Right ventricle myocardium inferior (tissue), 1 donor: ENCODE data around the gene SORBS1. TPM values are rescaled to one million over a fixed set of nuclear protein-coding genes. Genes with fewer than 3 reads are reported as not detected.

ENCODE experiments used
- ATAC-seq: fragments of 200-7000 bp; cut with Tn5 transposase; one replicate; pipeline ENCODE4 v1.9.1; 2020; ENCODE audit warnings: mild to moderate bottlenecking, moderate library complexity
- DNase-seq: peaks from one replicate; pipeline ENCODE4 v3.0.0; 2021; ENCODE audit errors: missing footprints
- intact Hi-C: fragments of 100-400 bp; cut with DNase I; formaldehyde crosslinking; loops from one replicate; pipeline ENCODE4 v1.11.0; 2022
- total RNA-seq: library from RNA; stranded (reverse); fragmentation: NEBNext Ultra II Directional; extraction: Animal tissue kit (Norgen Biotek cat#: 25700); gene quantifications from one replicate; pipeline ENCODE4 v1.2.1, GENCODE V29; 2021
- donor health status: DM: no; HTN: yes; CAD: no; lungs with severe emphysema.

The SORBS1 gene
- total RNA-seq, 1 donor from 2014 or later: 666 TPM

- DNase-seq: no peak
- no peak for ATAC-seq
- intact Hi-C loops: loop anchor here (5.0 kb wide), 1 partner anchor 36 kb away; no protein-coding TSS in a partner anchor
These were observed 147.6 kb downstream of the SORBS1 start for GRCh38 chr10:95413588-95413987.

DNA sequence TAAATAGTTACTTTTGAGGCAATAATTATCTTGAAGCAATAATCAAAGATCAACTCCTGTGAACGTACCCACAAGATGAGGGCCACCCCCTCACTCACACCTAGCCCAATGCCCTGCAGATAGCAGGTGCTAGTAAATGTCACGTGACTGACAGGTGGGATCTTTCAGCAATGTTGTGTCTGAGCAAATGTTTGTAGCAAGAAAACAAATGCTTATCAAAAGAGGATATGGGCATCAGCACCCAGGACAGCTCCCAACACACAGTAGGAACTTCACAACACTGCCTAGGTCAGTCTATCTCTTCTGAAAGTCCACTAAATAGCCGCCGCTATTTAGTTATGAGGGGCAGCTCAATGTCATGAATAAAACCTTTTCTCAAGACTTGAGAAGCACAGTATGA lies 149.5 kb downstream of the SORBS1 start:
- DNase-seq: no peak
- intact Hi-C loops: loop anchor here (5.0 kb wide), 1 partner anchor 34 kb away; no protein-coding TSS in a partner anchor
- no peak for ATAC-seq

DNA sequence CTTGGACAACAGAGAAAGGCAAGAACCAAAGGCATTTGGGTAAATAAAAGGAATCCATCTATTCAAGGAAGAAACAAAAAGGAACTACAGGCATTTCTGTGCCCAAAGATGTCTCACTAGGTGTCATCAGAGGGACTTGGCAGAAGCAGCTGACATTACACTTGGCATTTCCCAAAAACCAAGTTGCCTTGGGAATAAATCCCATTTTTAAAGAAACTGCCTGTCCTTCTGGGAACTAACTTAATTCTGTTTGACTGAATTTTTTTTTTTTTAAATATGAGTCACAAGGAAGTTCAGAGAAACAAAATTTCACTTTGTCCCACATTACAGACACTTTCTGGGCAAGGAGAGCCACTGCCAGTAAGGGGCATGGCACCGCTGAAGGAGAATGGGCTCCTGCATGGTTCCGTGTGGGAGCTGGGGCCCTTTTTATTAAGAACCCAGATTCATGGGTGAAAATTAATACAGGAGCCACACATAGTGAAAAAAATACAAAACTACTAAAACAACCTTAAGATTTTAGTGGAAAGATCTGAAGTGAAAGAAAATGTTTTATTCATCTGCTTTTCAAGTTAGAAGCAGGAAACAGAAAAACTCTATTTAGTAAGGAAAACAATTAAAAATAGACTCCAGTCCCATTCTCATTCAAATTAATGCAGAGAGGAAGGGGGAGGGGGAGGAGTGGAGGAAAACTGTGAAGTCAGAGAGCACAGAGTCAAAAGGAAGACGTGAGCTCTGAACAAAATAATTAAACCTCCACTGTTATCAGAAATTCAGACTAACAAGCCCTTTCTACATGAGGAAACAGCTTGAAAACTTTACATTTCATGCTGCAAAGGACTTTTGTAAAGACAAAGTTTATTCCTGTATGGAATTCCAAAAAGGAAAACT lies 151.9 kb downstream of the SORBS1 start:
- no peak for ATAC-seq
- intact Hi-C loops: no loop called here

GRCh38 chr10:95408148-95408960 lies 152.8 kb downstream of the SORBS1 start:
- no peak for DNase-seq
- intact Hi-C loops: no loop called here
- no peak for ATAC-seq

More for the DNA sequence above, 151.9 kb downstream of the SORBS1 start:
- DNase-seq: no peak

DNA sequence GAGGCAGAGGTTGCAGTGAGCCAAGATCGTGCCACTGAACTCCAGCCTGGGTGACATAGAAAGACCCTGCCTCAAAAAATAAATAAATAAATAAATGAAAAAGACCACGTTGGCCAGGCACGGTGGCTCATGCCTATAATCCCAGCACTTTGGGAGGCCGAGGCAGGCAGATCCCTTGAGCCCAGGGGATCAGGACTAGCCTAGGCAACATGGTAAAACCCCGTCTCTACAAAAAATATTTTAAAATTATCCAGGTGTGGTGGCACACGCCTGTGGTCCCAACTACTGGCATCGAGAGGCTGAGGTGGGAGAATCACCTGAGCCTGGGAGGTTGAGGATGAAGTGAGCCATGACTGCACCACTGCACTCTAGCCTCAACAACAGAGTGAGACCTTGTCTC lies 153.6 kb downstream of the SORBS1 start:
- ATAC-seq (no peak), DNase-seq (no peak)
- intact Hi-C loops: no loop called here

- DNase-seq: peak; percentile 81
- intact Hi-C loops: no loop called here
- peak; percentile 77 for ATAC-seq
These were observed 154.4 kb downstream of the SORBS1 start for GRCh38 chr10:95406651-95407280.

DNA sequence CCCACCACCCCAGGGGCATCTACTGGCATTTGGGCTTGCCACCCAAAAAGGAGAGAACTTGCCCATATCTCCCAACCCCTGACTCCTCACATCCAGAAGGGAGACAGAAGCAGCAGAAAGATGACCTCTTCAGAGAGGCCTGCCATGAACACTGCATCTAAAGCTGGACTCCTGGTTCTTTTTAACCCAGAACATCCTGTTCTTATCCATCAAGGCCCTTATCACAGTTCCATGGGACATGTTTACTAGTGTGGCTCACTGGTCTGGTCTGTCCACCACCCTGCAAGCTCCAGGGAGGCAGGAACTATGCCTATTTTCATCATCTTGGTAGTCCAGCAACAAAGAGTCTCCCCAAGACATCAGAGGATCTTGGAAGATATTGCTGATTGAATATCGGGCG lies 155.5 kb downstream of the SORBS1 start:
- ATAC-seq (no peak), DNase-seq (no peak)
- intact Hi-C loops: no loop called here

- no peak for ATAC-seq
- intact Hi-C loops: no loop called here
These were observed 156.3 kb downstream of the SORBS1 start for GRCh38 chr10:95404864-95405263.

DNA sequence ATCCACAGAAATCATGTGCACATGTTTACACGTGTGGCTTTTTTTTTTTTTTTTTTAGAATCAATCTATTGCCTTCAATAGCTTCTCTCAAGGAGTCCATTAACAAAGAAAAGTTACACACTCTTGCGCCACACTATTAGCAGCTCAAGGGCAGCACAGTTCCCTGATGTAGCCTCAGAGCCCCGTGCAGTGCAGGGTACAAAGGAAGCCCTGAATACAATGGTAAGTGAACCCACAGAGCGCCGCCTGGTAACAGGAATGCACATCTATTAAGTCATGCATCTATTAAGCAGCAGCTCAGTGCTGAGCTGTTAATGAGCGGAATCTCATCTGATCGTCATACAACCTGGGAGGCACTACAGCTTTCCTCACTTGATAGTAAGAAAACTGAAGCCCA lies 156.7 kb downstream of the SORBS1 start:
- ATAC-seq: peak; percentile 50
- no peak for DNase-seq
- intact Hi-C loops: no loop called here

More at GRCh38 chr10:95404864-95405263, 156.3 kb downstream of the SORBS1 start:
- DNase-seq: no peak

GRCh38 chr10:95403700-95404461 lies 157.3 kb downstream of the SORBS1 start:
- DNase-seq (peak; percentile 78), ATAC-seq (peak; percentile 83)
- intact Hi-C loops: no loop called here

- DNase-seq (no peak), ATAC-seq (no peak)
- intact Hi-C loops: no loop called here
These were observed 159.3 kb downstream of the SORBS1 start for GRCh38 chr10:95401704-95402469.

GRCh38 chr10:95400787-95401186 lies 160.4 kb downstream of the SORBS1 start:
- intact Hi-C loops: no loop called here
- ATAC-seq: no peak
- DNase-seq: no peak

DNA sequence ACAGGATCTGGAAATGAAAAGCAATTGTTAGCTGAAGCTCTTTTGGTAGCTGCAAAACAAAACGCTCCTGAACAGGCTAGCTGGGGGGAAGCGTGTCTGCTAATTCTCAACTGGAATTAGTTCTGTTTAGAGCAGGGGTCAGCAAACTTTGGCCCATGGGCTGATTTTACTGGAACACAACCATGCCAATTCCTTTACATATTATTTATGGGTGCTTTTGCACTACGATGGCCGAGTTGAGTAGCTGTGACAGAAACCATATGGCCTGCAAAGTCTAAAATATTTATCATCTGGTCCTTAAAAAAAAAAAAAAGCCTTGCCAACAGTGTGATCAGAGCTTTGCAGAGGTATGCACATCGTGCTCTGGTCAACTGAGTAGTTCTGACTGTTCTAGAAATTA lies 162.0 kb downstream of the SORBS1 start:
- DNase-seq (no peak), ATAC-seq (no peak)
- intact Hi-C loops: no loop called here

- DNase-seq (no peak), ATAC-seq (no peak)
- intact Hi-C loops: no loop called here
These were observed 163.4 kb downstream of the SORBS1 start for GRCh38 chr10:95397747-95398146.

GRCh38 chr10:95395947-95396449 lies 165.2 kb downstream of the SORBS1 start:
- DNase-seq: peak; percentile 79
- intact Hi-C loops: no loop called here
- ATAC-seq: peak; percentile 75

DNA sequence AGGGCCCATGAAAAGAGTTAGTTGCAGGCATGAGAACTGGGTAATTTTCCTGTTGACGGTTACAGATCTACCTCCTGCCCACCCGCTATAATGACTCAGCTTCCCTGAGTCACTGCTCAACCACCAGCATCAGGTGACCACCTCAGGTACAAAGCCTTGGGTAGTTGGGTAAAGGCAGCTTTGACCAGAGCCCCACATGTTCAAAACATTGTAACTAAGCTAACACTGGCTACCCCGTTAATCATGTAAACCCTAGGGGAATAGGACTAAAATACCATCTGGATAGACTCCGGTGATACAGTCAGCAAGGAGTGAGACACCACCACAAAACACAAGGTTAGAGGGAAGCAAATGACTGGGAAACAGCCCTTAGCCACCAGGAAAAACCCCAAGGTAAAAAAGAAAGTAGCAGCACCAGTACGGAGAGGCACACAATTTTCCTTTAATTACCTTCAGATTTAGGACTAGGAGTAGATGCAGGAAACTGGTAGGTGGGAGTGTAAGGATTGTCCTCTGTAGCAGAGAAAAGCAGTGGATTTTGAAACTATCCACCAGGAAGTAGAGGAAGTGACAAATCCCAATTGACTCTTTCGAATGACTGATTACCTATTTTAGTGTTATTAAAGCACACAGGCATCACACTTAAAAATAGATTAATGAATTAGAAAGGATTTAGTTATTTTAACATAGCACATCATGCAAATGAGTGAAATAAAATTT lies 166.8 kb downstream of the SORBS1 start:
- DNase-seq: no peak
- intact Hi-C loops: no loop called here
- no peak for ATAC-seq

DNA sequence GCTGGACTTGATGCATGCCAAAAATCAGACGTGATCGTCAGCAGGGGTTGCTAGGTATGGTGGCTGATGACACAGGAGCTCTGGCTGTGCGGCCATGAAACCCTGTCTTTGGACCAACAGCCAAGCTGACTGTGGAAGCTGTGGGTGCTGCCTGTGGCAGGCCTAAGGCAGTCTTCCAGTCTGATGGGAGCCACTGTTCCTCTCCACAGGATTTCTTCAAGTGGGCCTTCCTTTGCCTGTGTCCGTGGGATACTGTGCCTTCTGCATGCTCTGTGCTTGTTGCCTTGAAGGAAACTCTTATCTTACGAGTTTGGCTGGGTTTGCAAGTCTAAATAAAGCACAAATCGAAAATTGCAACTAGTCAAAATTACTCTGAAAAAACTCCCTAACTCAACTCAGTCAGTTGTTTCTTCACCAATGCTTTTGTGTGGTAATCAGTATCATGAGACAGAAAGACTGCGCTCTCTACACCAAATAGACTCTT lies 168.4 kb downstream of the SORBS1 start:
- no peak for DNase-seq
- intact Hi-C loops: loop anchor here (2.0 kb wide), 1 partner anchor 16 kb away; no protein-coding TSS in a partner anchor
- no peak for ATAC-seq
